HG03175 (cell line): Measurements from ENCODE around the gene SMOC2.

Source experiments
- ATAC-seq: cut with Tn5 transposase; IDR thresholded peaks from one replicate; pipeline ENCODE4 v1.9.1; 2021; ENCODE audit warnings: mild to moderate bottlenecking, moderate library complexity; ENCODE audit not compliant: unreplicated experiment

Gene SMOC2

DNA sequence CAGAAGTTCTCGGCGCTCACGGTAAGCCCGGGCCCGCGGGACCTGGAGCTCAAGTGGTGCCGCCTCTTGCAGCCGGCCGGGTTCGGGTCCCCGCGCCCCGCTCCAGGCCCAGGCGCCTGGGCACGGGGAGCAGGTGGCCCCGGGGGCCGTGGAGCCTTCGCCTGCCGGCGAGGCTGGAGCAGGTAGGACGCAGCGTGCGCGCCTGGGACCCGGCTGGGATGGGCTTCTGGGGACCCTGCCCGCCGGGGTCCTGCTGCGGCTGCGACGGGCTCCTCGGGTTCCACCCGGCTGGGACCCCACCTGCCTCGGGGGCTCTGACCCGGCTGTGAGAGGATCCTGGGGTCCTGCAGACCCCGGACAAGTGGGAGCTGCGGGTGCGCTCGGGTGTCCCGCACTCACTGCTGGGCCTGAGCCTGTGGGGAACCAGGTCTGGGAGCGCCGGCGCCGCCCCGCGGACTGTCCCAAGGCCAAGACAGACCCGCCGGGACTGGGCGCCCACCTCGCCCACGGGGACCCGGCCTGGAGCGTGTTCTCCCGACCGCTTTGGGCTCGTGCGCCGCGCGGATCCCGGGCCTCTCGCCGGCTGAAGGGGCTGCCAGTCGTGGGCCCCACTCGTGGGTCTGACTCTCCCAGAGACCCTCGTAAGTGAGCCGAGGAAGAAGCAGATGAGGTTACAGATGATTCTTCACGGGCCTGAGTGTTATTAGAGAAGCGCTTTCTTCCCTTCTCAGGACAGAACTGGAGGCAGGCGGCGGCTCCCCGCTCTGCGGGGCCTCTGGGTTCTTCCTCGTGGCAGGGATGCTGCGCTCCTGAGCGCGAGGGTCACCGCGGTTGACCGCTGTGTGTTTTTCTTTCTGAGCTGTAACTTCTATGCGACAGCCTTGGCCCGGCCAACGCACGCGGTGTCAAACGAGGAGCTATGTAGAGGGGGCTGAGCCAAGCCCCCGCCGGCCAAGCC, 729 bp downstream of the SMOC2 start:
- no peak for ATAC-seq

DNA sequence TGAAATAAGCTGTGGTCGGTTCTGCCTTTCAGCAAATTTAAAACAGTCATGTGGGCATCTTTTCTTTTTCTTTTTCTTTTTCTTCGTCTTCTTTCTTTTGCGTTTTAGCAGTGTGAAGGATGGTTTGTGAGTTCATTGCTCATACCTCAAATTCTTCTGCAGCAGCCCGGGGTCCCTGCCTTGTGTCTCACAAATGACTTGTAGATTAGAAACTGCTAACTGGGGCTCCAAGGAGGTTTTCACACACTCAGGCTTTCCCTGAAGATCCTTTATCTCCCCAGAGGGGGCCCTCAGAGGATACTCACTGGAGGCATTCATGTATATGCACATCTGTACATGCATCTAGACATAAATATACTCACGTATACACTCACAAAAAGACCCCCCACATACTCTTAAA, 1.7 kb downstream of the SMOC2 start:
- ATAC-seq: no peak

DNA sequence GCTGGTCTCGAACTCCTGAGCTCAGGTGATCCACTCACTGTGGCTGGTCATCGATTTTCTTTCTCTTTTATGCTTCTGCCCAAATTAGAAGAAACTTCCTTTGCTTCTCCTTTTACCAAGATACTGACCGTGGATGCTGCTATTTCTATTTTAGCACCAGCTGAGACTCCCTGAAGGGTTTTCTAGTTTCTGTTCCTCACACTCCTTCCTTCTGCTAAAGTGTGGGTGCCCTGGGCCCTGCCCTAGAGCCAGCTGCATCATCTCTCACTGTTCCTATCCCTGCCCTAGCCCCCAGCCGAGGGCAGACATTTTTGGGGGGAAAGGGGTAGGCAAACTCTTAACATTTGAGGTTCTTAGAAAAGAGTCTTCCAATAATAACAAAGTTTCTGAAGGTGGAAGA, 6.3 kb downstream of the SMOC2 start:
- peak; percentile 69 for ATAC-seq

DNA sequence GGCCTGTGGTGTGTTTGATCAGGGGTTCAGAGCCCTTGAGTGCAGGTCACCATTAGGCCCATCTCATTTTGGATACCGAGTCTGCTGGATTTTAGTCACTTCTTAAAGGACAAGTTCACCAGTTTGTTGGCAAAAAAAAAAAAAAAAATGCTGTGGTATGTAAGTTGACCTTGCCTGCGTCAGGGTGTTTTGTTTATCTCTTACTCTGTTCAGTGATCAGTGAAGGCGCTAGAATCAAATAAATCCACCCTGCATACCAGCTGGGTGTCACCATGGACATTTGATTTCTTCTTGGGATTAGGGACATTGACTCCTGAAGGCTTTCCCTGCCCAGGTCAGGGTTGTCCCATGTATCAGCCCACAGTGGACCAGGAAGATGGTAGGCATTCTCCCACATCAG, 6.7 kb downstream of the SMOC2 start:
- ATAC-seq: peak; percentile 54

DNA sequence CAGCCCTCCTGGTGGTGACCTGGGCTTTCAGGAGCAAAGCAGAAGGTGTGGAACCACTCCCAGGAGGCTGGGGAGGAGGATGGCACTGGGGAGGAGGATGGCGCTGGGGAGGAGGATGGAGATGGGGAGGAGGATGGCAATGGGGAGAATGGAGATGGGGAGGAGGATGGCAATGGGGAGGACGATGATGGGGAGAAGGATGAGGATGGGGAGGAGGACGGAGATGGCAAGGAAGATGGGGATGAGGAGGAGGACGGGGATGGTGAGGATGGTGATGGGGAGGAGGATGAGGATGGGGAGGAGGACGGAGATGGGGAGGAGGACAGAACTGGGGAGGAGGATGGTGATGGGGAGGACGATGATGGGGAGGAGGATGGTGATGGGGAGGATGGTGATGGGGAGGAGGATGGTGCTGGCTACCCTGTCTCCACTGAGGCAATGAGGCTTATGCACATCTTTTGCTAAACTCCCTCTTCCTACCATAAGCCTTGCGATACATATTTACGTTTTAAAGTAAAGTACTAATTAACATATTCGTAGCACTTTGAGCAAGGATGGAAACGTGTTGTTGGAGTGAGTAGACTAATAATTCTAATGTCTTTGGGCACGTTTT, 7.4 kb downstream of the SMOC2 start:
- no peak for ATAC-seq

DNA sequence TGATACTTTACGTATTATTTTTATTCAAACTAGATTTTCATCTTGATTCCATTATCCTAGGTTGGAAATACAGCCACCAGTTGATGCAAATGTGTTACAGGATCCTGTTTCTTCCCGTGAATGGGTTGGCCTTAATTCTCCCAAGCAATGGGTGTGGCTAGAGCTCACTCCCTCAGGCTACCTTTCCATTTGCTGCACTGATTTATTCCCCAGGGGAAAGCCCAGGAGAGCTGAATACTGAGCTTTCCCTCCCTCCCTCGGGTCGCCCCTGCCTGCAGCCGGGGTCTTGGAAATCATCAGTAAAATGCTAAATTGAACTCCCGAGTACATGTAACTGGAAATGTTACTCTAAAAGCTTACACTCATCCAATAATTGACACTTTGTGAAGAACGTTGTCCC, 9.9 kb downstream of the SMOC2 start:
- ATAC-seq: no peak

DNA sequence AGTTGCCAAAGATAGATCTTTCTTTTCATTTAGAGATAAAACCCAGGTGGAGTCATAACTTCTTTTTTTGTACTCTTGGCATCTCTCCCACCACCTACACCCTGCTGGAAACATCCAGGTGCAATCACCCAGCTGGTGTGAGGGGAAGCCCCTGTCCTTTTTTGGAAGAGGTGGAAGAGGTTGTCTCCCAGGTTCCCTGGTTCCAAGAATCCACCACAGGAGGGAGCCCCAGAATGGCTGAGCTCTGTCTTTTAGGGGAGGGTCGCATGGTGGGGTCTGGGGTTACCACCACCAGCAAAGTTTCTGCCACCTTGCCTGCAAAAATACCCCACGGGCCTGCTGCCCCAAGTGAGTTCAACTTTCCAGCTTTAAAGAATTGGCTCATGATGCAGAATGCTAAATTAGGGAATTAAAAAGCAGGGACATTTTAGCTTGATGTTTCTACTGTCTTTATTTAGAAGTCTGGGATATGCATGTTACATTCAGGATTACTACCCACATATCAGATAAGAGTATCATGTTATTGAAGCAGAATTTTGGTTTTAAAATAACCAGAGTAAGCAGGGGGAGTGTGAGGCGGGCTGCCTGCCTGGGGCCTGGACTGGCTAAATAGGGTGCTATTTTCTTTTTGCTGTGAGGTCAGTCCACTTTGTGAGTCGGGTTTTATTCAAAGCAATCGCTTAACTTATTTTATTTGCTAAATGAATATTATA, 11.0 kb downstream of the SMOC2 start:
- ATAC-seq: no peak

DNA sequence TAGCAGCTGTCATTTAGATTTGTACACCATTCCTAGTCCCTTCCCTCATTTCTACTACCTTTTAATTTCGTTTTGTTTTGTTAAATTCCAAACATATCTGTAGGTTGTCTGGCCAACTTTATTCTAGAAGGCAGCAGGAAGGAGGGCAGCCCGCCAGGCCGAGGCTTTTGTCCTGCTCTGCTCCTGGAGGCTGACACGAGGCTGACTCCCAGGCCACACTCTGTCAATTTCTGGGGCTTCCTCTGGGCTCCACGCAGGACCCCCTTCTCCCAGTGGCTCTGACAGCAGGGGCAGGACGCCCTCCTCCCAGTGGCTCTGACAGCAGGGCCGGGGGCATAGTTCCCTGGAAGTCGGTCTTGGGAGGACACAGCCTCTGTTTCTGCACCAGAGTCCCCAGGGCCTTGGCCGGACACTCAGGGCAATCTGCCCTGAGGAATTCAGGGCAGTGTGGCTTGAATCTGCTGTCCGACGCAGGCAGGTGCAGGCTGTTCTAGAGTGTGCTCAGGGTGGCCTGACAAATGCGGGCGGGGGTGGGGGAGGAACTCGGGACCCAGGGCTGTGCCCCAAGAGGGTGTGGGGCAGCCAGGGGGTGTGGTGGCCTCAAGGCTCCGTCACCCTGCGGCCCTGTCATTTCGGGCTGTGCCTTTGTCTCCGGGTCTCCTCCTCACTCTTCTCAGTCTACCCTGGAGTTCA, 11.8 kb downstream of the SMOC2 start:
- ATAC-seq: no peak

DNA sequence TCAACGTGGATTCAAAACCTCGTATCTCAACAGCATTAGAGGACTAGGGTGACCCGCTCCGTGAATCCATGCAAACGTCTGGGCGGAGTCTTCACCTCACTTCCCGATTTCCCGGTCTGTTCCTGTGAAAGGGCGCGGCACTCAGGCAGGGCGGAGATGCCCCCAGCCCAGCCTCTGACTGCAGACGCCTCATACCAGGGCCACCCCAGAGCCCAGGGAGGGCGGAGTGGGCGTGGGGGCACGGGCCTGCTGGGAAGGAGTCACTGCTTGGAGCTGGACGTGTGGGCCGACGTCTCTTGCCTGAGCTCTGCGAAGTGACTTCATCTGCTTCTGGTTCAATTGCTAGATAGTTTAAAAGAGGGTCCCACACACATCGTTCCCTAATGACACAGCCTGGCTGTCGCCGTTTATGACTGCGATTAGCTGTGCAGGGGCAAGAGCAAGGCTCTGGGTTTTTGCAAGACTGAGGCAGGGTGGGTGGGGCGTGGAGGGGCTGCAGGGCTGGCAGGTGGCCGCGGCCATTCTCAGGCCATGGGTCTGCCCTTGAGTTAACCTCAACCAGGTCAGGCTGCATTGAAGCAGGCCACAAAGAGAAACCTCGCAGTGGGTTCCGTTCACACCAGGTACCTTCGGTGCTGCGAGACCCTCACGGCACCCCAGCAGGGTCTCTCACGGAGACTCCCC, 15.0 kb downstream of the SMOC2 start:
- no peak for ATAC-seq

DNA sequence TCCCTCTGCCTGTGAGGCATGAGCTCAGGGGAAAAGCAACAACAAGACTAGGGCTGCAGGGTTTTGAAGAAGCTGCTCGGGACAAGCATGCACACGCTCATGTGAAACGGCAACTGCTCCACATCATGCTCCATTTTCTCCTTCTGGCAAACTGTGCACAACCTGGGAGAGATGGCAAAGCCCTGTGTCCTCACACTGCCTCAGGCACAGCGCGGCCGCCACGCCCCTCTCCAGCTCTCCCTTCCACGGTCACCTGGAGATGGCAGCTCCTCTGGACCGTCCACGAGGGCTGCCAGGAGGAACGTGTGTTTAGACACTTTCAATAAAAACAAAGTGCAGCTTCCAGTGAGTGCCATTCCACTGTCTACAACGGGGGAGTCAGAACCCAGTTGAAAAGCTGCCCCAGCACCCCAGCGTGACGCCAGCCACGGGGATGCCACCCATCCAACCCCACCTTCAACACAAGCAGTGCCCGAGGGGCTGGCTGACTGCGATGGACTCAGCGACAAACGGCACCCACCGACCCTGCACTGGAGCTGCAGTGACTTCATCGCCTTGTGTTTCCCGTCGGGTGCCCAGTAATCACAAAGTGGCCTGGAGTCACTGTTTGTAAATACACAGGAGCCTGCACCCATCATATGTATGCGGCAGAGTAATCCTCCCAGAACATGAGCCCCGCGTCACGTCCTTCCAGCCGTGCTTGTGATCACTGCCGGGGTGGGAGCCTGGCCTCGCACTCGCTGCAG, 16.1 kb downstream of the SMOC2 start:
- ATAC-seq: no peak

DNA sequence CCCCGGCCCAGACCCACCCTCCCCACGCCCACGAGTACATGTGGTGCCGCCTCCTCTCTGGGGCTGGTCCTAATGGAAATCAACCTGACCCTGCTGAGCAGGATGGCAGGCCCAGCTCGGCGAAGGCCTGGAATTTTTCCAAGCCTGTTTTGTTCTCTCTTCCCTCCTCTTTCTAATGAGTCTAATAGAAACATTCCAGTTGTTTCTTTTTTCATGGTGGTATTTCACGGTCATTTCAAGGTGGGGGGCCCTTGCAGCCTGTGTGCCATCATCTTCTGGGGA, 16.6 kb downstream of the SMOC2 start:
- ATAC-seq: no peak

DNA sequence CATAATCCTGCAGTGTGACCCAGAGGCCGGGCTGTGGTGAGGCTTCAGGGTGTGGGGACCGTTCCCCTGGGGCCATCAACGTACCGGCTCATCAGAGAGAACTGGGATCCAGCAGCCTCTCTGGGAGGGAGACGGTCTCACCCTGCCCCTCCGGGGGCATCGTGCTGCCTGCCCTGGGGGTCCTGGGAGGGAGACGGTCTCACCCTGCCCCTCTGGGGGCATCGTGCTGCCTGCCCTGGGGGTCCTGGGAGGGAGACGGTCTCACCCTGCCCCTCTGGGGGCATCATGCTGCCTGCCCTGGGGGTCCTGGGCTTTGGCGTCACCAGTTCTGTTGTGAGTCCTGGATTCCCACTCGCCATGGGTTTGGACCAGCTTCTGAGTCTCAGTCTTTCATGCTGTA, 17.1 kb downstream of the SMOC2 start:
- no peak for ATAC-seq

DNA sequence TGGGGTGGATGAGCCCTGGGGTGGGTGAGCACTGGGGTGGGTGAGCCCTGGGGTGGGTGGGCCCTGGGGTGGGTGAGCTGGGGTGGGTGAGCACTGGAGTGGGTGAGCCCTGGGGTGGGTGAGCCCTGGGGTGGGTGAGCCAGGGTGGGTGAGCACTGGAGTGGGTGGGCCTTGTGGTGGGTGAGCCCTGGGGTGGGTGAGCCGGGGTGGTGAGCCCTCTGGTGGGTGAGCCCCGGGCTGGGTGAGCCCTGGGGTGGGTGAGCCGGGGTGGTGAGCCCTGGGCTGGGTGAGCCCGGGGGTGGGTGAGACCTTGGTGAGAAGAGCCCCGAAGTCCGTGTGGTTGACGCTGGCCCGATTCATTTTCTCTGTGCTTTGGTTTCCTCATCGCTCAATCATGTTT, 18.6 kb downstream of the SMOC2 start:
- ATAC-seq: no peak

DNA sequence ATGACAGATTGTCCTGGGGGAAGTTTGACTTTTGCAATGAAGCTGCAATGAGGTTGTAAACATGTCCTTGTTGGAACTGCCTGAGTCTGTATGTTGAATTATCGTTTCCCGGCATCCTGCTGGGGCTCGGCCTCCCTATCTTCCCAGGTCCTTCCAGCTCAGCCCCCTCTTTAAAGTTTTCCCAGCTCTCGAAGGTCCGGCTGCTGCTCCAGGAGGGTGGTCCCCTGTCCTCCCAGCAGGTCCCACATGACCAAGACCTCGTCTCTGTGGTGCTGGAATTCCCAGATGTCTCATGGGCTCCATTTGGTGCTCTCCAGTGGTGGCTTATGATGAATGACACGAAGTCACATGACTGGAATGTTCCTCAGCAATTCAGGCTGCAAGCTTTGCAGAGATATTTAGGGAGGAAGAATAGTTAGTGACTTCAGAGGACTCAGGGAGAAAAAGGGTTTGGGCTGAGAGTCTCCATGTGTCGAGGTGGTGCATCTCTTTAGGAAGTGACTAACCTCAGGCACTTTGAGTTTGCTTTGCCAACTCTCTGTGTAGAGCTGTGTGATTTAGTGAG, 21.4 kb downstream of the SMOC2 start:
- no peak for ATAC-seq

DNA sequence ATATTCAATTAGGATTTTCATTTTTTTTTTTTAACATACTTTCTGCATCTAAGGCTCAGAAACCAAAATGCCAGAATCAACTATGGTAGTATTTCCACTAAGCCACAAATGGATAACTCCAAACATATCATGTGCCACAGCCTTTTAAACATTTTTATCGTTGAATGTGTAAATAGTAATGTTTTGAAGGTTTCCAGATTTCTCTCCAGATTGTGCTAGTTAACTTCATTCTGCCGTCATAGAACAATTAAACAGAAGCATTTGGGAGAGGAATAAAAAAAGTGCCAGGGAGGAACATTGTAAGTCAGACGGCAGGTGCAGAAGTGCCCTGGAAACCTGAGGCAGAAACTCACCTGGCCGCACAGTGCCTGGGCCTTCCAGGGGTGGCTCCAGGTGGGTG, 23.6 kb downstream of the SMOC2 start:
- no peak for ATAC-seq

DNA sequence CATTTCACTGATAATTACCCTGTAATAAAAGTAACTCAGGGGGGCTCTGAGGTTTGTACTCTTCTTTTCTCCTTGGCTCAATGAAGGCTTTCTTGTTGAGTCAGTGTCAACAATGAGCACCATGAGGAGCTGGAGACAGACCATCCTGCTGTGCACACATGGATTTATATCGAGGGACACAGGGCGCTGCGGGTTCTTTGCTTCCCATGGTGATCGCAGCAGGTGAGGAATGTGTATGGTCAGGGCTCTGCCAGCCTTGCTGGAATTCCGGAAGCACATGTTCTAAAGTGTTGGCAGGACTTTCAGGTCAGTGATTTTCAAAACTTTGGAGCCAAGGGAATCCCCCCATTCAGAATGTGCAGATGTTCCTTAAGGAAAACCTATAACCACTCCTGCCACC, 27.1 kb downstream of the SMOC2 start:
- no peak for ATAC-seq

DNA sequence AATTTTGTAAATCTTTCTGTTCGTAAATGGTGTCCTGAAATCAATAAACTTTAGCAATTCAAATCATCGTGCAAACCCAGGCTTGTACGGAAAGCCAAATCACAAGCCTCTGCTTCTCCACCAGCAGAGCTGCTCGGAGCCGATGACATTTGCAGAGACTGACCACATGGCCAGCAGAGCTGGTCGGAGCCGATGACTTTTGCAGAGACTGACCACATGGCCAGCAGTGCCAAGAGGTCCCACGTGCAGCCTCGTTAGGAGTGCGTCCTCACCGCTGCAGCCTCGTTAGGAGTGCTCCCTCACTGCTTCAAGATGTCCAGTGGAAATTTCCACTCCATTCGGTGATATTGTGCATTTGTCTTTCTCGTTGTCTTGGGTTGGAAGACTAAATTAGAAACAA, 28.5 kb downstream of the SMOC2 start:
- no peak for ATAC-seq

DNA sequence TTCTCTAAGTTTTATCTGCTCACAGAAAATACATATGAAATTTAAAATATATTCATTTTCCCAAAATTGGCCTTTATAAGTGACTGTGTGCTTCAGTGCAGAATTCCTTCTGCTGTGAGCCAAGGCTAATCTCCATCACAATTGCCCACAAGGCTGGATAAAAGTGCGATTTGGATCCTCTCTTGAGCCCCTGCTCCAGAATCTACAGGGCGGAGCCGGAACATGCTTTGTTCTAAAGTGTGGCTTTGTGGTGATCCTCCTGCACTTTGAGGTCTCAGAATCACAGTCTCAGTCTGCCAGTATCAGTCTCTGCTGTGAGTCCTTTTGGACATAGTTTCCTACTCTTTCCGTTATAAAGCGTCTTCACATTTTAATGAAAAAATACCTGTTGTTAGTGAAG, 28.9 kb downstream of the SMOC2 start:
- ATAC-seq: no peak

DNA sequence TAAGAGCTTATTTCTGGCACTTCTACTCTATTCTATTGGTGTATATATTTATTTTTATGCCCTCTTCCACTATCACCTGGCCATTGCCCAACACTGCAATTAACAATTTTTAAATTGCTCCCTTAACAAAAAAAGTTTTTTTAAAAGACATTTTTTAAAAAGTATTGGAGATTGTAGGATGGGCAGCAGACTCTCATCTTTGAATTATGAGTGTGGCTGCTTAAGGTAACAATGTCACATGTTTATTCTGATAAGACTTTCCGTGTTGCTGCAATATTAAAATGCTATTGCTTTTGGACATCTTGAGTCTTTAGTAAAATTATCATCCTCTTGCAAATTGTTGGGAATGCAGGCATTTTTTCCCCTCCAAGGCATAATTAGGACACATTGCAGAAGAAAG, 31.4 kb downstream of the SMOC2 start:
- ATAC-seq: no peak

DNA sequence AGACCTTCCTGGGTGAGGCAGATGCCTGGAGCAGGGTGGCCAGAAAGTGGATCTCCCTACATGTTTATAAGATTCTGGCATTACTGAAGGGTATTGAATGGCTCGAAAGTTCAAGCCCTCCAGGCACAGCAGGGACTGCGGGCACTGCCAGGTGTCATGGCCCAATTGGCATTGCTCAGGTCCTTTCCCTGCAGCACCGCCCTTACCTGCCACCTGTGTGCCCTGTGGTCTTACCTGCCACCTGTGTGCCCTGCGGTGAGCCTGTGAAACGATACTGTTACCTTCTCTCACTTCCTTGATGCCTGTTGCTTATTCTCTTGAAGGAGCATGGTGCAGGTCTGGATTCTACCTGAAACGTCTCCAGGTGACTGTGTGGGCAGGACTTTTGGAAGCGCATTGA, 32.2 kb downstream of the SMOC2 start:
- ATAC-seq: no peak
